HepG2 (cell line): ENCODE measurements around the gene ANXA9. TPM values are rescaled to one million over a fixed set of nuclear protein-coding genes. Genes with fewer than 3 reads are reported as not detected.
A peak's percentile ranks its signal among the peaks of the same experiment; 100 is the strongest.

ENCODE experiments used
- CBFB ChIP-seq: sonication (generic); formaldehyde crosslinking; IDR thresholded peaks from 2 replicates; pipeline ENCODE4 v1.4.0; 2020; ENCODE audit warnings: missing genetic modification reagents
- DR1 ChIP-seq: sonication (generic); formaldehyde crosslinking; IDR thresholded peaks from 2 replicates; pipeline ENCODE4 v1.8.0; 2021; ENCODE audit warnings: mild to moderate bottlenecking, missing genetic modification reagents, inconsistent platforms
- E2F1 ChIP-seq: sonication (generic); formaldehyde crosslinking; IDR thresholded peaks from 2 replicates; pipeline ENCODE4 v1.5.0; 2020; ENCODE audit warnings: missing genetic modification reagents
- ELF3 ChIP-seq: IDR thresholded peaks from 2 replicates; pipeline ENCODE4 v1.6.1; 2016; ENCODE audit warnings: missing genetic modification reagents, missing compliant biosample characterization
- HOXA7 ChIP-seq: sonication (generic); formaldehyde crosslinking; IDR thresholded peaks from 2 replicates; pipeline ENCODE4 v1.8.1; 2022; ENCODE audit warnings: mild to moderate bottlenecking, missing genetic modification reagents, moderate library complexity
- HOXD1 ChIP-seq: sonication (generic); formaldehyde crosslinking; IDR thresholded peaks from 2 replicates; pipeline ENCODE4 v1.5.0; 2020; ENCODE audit warnings: missing genetic modification reagents
- IRF2 ChIP-seq: IDR thresholded peaks from 2 replicates; pipeline ENCODE4 v1.6.1; 2018; ENCODE audit warnings: missing genetic modification reagents, missing compliant biosample characterization
- JUNB ChIP-seq: sonication (generic); formaldehyde crosslinking; IDR thresholded peaks from 2 replicates; pipeline ENCODE4 v1.8.0; 2022; ENCODE audit warnings: missing genetic modification reagents, mild to moderate bottlenecking, borderline replicate concordance
- KAT2B ChIP-seq: fragments of 150-350 bp; IDR thresholded peaks from 2 replicates; pipeline ENCODE4 v1.6.1; 2014; ENCODE audit warnings: low read depth, low read length, borderline replicate concordance
- MLLT10 ChIP-seq: sonication (generic); formaldehyde crosslinking; IDR thresholded peaks from 2 replicates; pipeline ENCODE4 v1.4.0; 2020; ENCODE audit warnings: missing genetic modification reagents
- PHF20 ChIP-seq: sonication (generic); formaldehyde crosslinking; IDR thresholded peaks from 2 replicates; pipeline ENCODE4 v1.5.0; 2020; ENCODE audit warnings: mild to moderate bottlenecking, missing genetic modification reagents
- SRY ChIP-seq: sonication (generic); formaldehyde crosslinking; IDR thresholded peaks from 2 replicates; pipeline ENCODE4 v1.8.0; 2022; ENCODE audit warnings: mild to moderate bottlenecking, missing genetic modification reagents
- TBX2 ChIP-seq: sonication (generic); formaldehyde crosslinking; IDR thresholded peaks from 2 replicates; pipeline ENCODE4 v1.5.0; 2020; ENCODE audit warnings: missing genetic modification reagents, mild to moderate bottlenecking, borderline replicate concordance
- THAP11 ChIP-seq: IDR thresholded peaks from 2 replicates; pipeline ENCODE4 v1.6.1; 2016; ENCODE audit warnings: missing biosample characterization, missing genetic modification reagents
- ZBED4 ChIP-seq: sonication (generic); formaldehyde crosslinking; IDR thresholded peaks from 2 replicates; pipeline ENCODE4 v1.4.0; 2020; ENCODE audit warnings: missing genetic modification reagents, borderline replicate concordance
- ZBTB1 ChIP-seq: sonication (generic); formaldehyde crosslinking; IDR thresholded peaks from 2 replicates; pipeline ENCODE4 v1.4.0; 2020; ENCODE audit warnings: missing genetic modification reagents, borderline replicate concordance
- ZBTB14 ChIP-seq: sonication (generic); formaldehyde crosslinking; IDR thresholded peaks from 2 replicates; pipeline ENCODE4 v1.4.0; 2020; ENCODE audit warnings: missing genetic modification reagents
- ZBTB20 ChIP-seq: sonication (generic); formaldehyde crosslinking; IDR thresholded peaks from 2 replicates; pipeline ENCODE4 v1.8.1; 2023; ENCODE audit warnings: missing genetic modification reagents, low read depth, mild to moderate bottlenecking, borderline replicate concordance
- ZBTB38 ChIP-seq: sonication (generic); formaldehyde crosslinking; IDR thresholded peaks from 2 replicates; pipeline ENCODE4 v1.5.1; 2020; ENCODE audit warnings: mild to moderate bottlenecking, missing genetic modification reagents
- ZFP37 ChIP-seq: sonication (generic); formaldehyde crosslinking; IDR thresholded peaks from 2 replicates; pipeline ENCODE4 v1.4.0; 2020; ENCODE audit warnings: missing genetic modification reagents, borderline replicate concordance
- ZMAT3 ChIP-seq: sonication (generic); formaldehyde crosslinking; conservative IDR thresholded peaks from 2 replicates; pipeline ENCODE4 v1.7.0; 2021; ENCODE audit warnings: missing genetic modification reagents
- ZNF280B ChIP-seq: sonication (generic); formaldehyde crosslinking; IDR thresholded peaks from 2 replicates; pipeline ENCODE4 v1.5.0; 2020; ENCODE audit warnings: missing genetic modification reagents, mild to moderate bottlenecking, borderline replicate concordance
- ZNF468 ChIP-seq: sonication (generic); formaldehyde crosslinking; IDR thresholded peaks from 2 replicates; pipeline ENCODE4 v1.8.0; 2022; ENCODE audit warnings: mild to moderate bottlenecking, moderate library complexity, missing genetic modification reagents
- polyA plus RNA-seq, 8 experiments: library from polyadenylated mRNA; depleted of rRNA in 3 of 8; stranded (reverse) in 7 of 8; unstranded in 1 of 8; fragments of >200 nt; fragmentation: Illumina TruSeq in 4 of 8; extraction: Trizol in 4 of 8; gene quantifications; 2 replicates each; pipeline versions ENCODE4 v1.2.1 to v1.2.3, GENCODE V29; 2011 to 2016; ENCODE audit warnings: low read depth in 4 of 8, missing spikeins in 1 of 8, mixed read lengths in 1 of 8; ENCODE audit not compliant: insufficient read depth in 1 of 8
- total RNA-seq, 5 experiments: library from RNA; depleted of rRNA; stranded (reverse); fragments of >200 nt; fragmentation: Illumina TruSeq; extraction: Trizol; gene quantifications; 2 replicates each; pipeline ENCODE4 v1.2.3, GENCODE V29; 2016; ENCODE audit warnings: low read depth in 1 of 5

ANXA9 gene
- total and polyA plus RNA-seq, 2 of the 13 experiments (the other 11 are each of a cell fraction or from before 2014, with no cell fraction given) = 13.3 to 23.9 TPM

- peak; percentile 83 for TF ChIP-seq TBX2 (CRISPR knock-in tag)
- no peak for TF ChIP-seq DR1 (CRISPR knock-in tag)
- TF ChIP-seq ZBTB20 (CRISPR knock-in tag) = 0 out of 2 replicates have a peak, but pooled peaks have one; percentile 80
- no peak for TF ChIP-seq ZBTB1 (CRISPR knock-in tag)
- no peak for TF ChIP-seq E2F1
- TF ChIP-seq ZNF280B = no peak
- TF ChIP-seq SRY (CRISPR knock-in tag) = no peak
- TF ChIP-seq JUNB = no peak
- no peak for TF ChIP-seq MLLT10 (CRISPR knock-in tag)
- TF ChIP-seq HOXD1 (CRISPR knock-in tag) = 0 out of 2 replicates have a peak, but pooled peaks have one; percentile 39
- peak; percentile 83; the same call in 1 of the 2 replicates for TF ChIP-seq IRF2 (CRISPR knock-in tag)
- TF ChIP-seq HOXA7 (CRISPR knock-in tag) = no peak
- TF ChIP-seq ZBTB14 (CRISPR knock-in tag) = no peak
- TF ChIP-seq ZMAT3 (CRISPR knock-in tag) = no peak
- TF ChIP-seq ZFP37 = no peak
- peak; percentile 66; the same call in 1 of the 2 replicates for TF ChIP-seq CBFB (CRISPR knock-in tag)
- peak; percentile 44; the same call in 1 of the 2 replicates for TF ChIP-seq ZBED4 (CRISPR knock-in tag)
- TF ChIP-seq KAT2B = no peak
- peak; percentile 80 for TF ChIP-seq ELF3 (CRISPR knock-in tag)
- no peak for TF ChIP-seq ZNF468 (CRISPR knock-in tag)
- peak; percentile 68 for TF ChIP-seq THAP11 (CRISPR knock-in tag)
- peak; percentile 50; the same call in 1 of the 2 replicates for TF ChIP-seq ZBTB38 (CRISPR knock-in tag)
- 0 out of 2 replicates have a peak, but pooled peaks have one; percentile 44 for TF ChIP-seq PHF20
Observed at GRCh38 chr1:150970808-150971582, 11.1 kb upstream of the ANXA9 start (continued).
